GM13976 (cell line): ENCODE results near the gene BABAM2.

Experiments used
- DNase-seq: peaks from one replicate; pipeline ENCODE4 v3.0.0; 2012; ENCODE audit warnings: low spot score
- CTCF ChIP-seq: IDR thresholded peaks from 2 replicates; pipeline ENCODE4 v1.5.1; 2012; ENCODE audit warnings: borderline replicate concordance, mild to moderate bottlenecking; ENCODE audit not compliant: insufficient read depth; ENCODE audit errors: extremely low read depth, missing control alignments, control extremely low read depth
- in situ Hi-C: fragments of 300-500 bp; cut with MboI; formaldehyde crosslinking; loops from one replicate; pipeline ENCODE4 v1.12.0; 2022; ENCODE audit warnings: low sequenced_read_pairs, mixed read lengths, inconsistent platforms; ENCODE audit not compliant: unreplicated experiment

Gene BABAM2

DNA sequence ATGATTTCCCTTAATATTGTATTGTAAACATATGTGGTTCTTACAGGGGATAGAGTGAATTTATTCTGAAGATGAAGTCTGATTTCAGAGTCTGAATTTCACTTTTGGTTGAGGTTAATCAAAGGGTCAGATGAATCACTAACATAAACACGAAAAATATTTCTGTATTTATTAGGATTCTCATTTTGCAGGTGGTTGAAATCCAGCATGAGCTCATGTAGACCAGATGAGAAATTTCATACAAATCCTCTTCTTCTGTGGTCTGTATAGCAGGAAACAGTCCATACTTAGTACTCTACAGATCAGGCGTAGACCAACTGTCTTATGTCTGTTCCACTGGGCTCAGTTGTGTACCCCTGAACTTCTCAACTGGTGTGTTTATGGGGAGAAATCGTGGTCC is 157.8 kb downstream of the BABAM2 start:
- DNase-seq, result no peak
- TF ChIP-seq CTCF, result no peak
- in situ Hi-C loops, result no loop called here

DNA sequence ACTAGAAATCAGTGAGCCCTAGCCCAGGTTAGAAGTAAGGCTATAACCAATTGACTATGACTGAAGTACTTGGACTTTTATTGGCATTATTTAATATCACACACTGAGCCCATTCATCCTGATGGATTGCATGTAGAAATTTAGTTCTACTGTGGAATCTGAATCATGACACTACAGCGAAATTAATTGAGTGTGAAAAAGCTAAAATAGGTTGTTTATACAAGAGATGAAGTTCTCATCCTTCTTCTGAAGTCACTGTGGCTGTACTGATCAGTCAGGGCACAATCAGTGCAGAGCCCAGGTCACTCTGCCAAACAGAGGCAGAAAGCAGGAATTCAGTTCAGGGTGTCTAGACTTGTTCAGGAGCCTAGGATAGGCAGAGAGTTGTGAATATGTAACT is 158.9 kb downstream of the BABAM2 start:
- no peak for DNase-seq
- in situ Hi-C loops, result no loop called here
- no peak for TF ChIP-seq CTCF

DNA sequence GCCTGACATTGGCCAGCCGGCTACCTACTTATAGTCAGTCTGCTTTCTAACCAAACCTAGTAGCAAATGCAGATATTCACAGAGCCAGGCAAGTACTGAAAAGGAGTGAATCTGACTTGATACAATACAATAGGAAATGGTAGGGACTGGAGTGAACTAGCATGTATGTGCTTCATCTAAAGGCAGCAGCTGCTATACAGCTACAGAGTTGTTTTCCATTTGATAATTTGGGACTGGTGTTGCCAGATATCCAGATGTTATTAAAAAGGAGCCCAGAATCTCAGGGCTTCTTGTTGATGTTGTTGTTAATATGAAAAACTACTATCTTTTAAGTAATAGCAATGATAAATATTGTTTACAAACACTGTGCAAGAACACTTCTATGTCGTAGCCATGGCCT is 159.4 kb downstream of the BABAM2 start:
- TF ChIP-seq CTCF, result no peak
- in situ Hi-C loops, result no loop called here
- DNase-seq, result no peak

- no peak for TF ChIP-seq CTCF
- in situ Hi-C loops, result no loop called here
- no peak for DNase-seq
Observed at GRCh38 chr2:28052691-28053090, 162.2 kb downstream of the BABAM2 start.

GRCh38 chr2:28053597-28053996 is 163.1 kb downstream of the BABAM2 start:
- in situ Hi-C loops, result no loop called here
- DNase-seq, result no peak
- TF ChIP-seq CTCF, result no peak

GRCh38 chr2:28054916-28055315 is 164.4 kb downstream of the BABAM2 start:
- in situ Hi-C loops, result no loop called here
- no peak for TF ChIP-seq CTCF
- DNase-seq, result no peak

- TF ChIP-seq CTCF, result no peak
- in situ Hi-C loops, result no loop called here
- no peak for DNase-seq
Observed at GRCh38 chr2:28055325-28055970, 164.9 kb downstream of the BABAM2 start.
